GM21423 (cell line): ENCODE data around the gene STARD8.

Experiments used
- ATAC-seq: cut with Tn5 transposase; IDR thresholded peaks from one replicate; pipeline ENCODE4 v1.9.1; 2021; ENCODE audit warnings: mild to moderate bottlenecking, moderate library complexity; ENCODE audit not compliant: unreplicated experiment

STARD8 gene

GRCh38 chrX:68748030-68748429 lies 100.6 kb downstream of the STARD8 start:
- ATAC-seq: no peak

DNA sequence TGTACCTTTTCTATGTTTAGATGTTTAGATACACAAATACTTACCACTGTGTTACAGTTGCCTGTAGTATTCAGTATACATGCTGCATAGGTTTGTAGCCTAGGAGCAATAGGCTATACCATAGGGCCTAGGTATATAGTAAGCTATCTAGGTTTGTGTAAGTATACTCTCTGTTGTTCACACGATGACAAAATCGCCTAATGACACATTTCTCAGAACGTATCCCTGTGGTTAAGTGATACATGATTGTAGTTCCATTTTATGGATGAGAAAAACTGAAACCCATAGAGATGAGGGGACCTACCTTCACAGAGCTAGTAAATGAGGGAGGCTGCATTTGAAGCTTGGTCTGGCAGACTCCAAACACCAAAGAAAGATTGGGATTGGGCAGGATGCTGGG lies 102.0 kb downstream of the STARD8 start:
- ATAC-seq: no peak

GRCh38 chrX:68750316-68750715 lies 102.8 kb downstream of the STARD8 start:
- ATAC-seq: no peak

- no peak for ATAC-seq
Observed at GRCh38 chrX:68751372-68751771, 103.9 kb downstream of the STARD8 start.

- ATAC-seq: no peak
Observed at GRCh38 chrX:68753218-68753617, 105.8 kb downstream of the STARD8 start.

DNA sequence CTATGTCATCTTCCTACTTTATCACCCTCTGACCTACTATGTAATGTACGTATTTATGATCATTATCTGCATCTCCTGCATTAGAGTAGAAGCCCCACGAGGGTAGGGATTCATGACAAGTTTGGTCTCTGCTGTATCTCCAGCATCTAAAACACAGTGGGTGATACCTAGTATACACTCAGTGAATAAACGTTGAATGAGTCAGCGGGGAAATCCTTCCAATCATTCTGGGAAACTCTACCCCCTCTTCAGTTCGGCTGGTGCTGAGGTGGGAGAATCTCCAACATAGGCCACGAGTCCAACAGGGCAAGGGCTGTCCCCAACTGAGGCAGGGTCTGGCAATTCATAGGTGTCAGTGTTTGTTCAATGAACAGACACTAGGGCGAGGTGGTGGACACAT lies 106.9 kb downstream of the STARD8 start:
- no peak for ATAC-seq

GRCh38 chrX:68755616-68756125 lies 108.2 kb downstream of the STARD8 start:
- no peak for ATAC-seq

DNA sequence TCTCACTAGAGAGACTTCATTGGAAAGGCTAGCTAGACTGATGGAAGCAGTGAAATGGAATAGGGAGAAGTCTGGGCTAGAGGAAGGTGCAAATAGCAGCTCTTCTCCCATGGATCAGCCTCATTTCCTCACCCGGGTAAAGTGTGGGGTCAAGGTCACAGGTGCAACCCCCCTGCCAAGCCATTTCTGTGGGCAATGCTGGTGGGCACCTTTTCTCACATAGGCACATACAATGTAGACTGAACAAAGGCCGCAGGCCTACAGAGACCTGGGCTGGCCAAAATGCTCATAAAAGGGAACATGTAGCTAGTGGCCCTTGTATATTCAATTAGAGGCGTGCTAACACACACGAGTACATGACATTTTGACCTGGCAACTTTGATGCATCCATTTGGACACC lies 109.9 kb downstream of the STARD8 start:
- no peak for ATAC-seq

GRCh38 chrX:68757731-68758130 lies 110.3 kb downstream of the STARD8 start:
- no peak for ATAC-seq

DNA sequence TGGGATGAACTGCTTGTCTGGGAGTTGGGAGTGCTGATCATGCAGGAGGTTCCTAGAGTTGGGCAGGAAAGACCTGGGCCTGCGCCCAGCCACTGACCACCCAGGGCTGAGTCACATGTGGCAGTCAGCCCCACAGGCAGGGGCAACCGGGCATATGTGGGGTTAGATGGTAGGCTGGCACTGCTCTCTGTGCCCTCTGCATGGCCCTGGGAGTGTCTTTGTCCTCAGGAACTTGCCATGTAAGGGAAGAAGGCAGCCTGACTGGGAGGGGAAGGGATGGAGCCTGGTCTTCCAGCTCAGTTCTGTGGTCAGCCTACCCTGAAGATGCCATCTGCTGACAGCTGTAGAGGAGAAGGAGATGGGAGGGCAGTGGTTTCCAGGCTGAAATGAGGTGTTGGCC lies 111.2 kb downstream of the STARD8 start:
- no peak for ATAC-seq

DNA sequence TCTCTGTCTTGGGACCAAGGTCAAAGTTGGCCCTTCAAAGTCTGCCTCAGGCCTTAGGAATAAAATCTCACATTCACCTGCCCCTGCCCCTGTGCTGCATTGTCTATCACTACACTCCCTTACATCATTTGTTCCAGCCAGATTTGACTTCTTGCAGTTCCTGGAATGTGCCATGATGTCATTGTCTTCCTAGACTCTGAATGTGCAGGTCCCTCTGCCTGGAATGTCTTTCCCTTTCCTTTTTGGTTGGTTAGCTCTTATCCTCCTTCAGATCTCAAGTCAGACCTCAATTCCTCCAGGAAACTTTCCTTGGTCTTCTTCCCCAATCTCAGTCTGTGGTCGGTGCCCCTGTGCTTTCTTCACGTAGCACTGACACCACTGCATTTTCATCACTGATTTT lies 113.6 kb downstream of the STARD8 start:
- ATAC-seq: no peak

DNA sequence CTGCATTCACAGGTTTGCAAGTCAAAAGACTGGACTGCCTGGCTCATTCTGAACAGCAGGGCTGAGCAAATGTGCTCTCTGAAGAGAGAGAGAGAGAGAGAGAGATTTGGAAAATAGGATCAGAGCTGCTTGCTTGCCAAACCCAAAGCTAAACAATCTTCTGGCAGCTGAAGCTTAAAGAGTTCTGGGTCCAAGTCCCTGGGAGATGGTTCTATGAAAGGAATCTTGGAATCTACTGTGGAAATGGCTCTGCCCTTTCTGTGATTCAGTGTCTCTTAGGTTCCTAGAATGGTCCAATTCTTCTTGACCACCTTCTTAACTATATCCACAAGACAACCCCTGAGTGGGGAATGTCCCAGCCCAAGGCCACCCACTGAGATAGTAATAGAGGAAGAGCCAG lies 115.3 kb downstream of the STARD8 start:
- no peak for ATAC-seq

DNA sequence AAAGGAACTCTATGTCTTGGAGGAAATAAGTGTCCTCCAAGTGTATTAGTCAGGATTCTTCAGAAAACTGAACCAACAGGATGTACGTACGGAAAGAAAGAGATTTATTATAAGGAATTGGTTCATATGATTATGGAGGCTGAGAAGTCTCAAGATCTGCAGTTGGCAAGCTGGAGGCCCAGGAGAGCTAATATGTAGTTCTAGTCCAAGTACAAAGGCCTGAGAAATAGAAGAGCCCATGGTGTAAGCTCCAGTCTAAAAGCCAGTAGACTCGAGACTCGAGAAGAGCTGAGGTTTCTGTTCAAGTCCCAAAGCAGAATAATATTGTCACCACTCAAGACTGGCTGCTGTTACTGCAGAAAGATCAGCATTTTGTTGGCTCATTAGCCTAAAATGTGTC lies 116.0 kb downstream of the STARD8 start:
- no peak for ATAC-seq
